Measurements from ENCODE around the gene CHTOP. TPM values are rescaled to one million over a fixed set of nuclear protein-coding genes. Genes with fewer than 3 reads are reported as not detected.

CHTOP gene
- total and polyA plus RNA-seq, 8 donors = 27.9 to 87.4 (median 35.7) TPM

GRCh38 chr1:153685544-153686340 is 51.9 kb downstream of the CHTOP start:
- intact Hi-C loops (cut with DNase I) = no loop called here
- Histone ChIP-seq H3K4me1 (no peaks in the 10 kb centered on the region), H3K27ac (no peak overlapping the region), H3K9me3 (no peaks in the 10 kb centered on the region), H3K4me3 (no peak overlapping the region), H3K36me3 (no peaks in the 10 kb centered on the region), H3K27me3 (no peaks in the 10 kb centered on the region)
- FAIRE-seq (no peak), ATAC-seq (no peak), DNase-seq (no peak)
- WGBS, 2 donors = 69 to 77% methylated on average over 11 of the region's 11 CpGs
- TF ChIP-seq, protein P1, sequence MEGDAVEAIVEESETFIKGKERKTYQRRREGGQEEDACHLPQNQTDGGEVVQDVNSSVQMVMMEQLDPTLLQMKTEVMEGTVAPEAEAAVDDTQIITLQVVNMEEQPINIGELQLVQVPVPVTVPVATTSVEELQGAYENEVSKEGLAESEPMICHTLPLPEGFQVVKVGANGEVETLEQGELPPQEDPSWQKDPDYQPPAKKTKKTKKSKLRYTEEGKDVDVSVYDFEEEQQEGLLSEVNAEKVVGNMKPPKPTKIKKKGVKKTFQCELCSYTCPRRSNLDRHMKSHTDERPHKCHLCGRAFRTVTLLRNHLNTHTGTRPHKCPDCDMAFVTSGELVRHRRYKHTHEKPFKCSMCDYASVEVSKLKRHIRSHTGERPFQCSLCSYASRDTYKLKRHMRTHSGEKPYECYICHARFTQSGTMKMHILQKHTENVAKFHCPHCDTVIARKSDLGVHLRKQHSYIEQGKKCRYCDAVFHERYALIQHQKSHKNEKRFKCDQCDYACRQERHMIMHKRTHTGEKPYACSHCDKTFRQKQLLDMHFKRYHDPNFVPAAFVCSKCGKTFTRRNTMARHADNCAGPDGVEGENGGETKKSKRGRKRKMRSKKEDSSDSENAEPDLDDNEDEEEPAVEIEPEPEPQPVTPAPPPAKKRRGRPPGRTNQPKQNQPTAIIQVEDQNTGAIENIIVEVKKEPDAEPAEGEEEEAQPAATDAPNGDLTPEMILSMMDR (IDR thresholded peaks at IDR 0.05) = no peak

DNA sequence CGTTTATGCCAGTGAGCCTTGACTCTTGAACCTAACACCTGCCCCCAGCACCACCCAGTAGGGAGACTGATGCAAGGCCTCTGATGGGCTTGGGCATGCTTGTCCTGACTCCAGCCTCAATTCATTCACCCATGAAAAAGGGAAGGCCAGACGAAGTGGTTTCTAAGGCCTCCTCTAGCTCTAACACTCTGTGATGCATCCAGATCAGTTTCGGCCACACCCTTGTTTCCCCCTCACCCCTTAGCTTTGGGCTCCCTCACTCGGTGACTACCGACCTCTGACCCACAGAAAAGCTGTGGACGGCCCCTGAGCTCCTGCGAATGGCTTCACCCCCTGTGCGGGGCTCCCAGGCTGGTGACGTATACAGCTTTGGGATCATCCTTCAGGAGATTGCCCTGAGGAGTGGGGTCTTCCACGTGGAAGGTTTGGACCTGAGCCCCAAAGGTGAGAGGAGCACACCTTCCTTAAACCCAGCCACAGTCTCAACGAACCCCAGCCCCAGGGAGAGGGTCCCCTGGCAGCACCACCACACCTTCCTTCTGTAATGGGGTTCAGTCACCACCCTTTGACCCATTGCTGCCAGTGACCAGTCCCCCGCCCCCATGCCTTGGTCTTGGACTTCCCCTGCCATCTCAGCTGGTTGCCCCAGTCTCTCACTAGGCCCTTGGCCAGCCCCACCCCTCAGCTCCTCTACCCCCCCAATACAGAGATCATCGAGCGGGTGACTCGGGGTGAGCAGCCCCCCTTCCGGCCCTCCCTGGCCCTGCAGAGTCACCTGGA is 53.7 kb downstream of the CHTOP start:
- FAIRE-seq = no peak
- Histone ChIP-seq H3K9me3 (no peaks in the 10 kb centered on the region), H3K4me1 (no peaks in the 10 kb centered on the region), H3K27ac (no peak overlapping the region), H3K4me3 (no peak overlapping the region), H3K36me3 (no peaks in the 10 kb centered on the region), H3K27me3 (no peaks in the 10 kb centered on the region)
- ATAC-seq = no peak
- TF ChIP-seq, protein P1 (IDR thresholded peaks at IDR 0.05) = no peak
- intact Hi-C loops (cut with DNase I) = no loop called here
- no peak for DNase-seq
- WGBS, 2 donors = 77 to 81% methylated on average over 15 to 16 of the region's 16 CpGs

DNA sequence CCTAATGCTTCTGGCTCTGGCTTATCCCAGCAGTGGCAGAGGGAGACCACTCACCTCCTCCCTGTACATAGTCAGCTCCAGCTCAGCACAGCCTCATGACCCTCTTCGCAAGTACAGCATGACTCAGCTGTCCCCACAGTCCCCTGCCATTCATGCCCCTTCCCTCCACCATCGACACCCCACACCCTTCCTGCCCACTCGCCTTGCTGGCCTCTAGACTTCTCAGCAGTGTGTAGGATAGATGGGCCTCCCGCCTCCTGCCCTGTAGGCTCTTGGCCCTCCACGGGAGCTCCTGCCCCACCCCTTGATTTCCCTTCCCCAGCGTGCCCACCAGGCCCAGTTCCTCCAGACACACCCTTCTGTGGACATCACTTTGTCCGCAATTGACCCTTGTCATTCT is 54.4 kb downstream of the CHTOP start:
- Histone ChIP-seq H3K36me3 (no peaks in the 10 kb centered on the region), H3K4me3 (no peak overlapping the region), H3K27ac (no peak overlapping the region), H3K4me1 (no peaks in the 10 kb centered on the region), H3K9me3 (no peaks in the 10 kb centered on the region), H3K27me3 (no peaks in the 10 kb centered on the region)
- ATAC-seq (no peak), DNase-seq (no peak), FAIRE-seq (no peak)
- WGBS, 2 donors = 86 to 88% methylated on average over 7 of the region's 7 CpGs
- TF ChIP-seq, protein P1 (IDR thresholded peaks at IDR 0.05) = no peak
- intact Hi-C loops (cut with DNase I) = no loop called here

GRCh38 chr1:153688736-153689328 is 55.0 kb downstream of the CHTOP start:
- intact Hi-C loops (cut with DNase I) = no loop called here
- no peaks in the 10 kb centered on the region for H3K36me3 ChIP-seq
- H3K4me3 ChIP-seq = no peak overlapping the region
- no peak overlapping the region for H3K27ac ChIP-seq
- DNase-seq (no peak), ATAC-seq (no peak), FAIRE-seq (no peak)
- no peaks in the 10 kb centered on the region for H3K27me3 ChIP-seq
- TF ChIP-seq, protein P1 (IDR thresholded peaks at IDR 0.05) = no peak
- WGBS, 2 donors = 88 to 93% methylated on average over 18 of the region's 18 CpGs
- no peaks in the 10 kb centered on the region for H3K9me3 ChIP-seq
- H3K4me1 ChIP-seq = no peaks in the 10 kb centered on the region
